Measurements from ENCODE around the gene CTTNBP2NL.
"Not testable (repeated sequence)": the region's sequence is repeated elsewhere in the genome, so short reads cannot be mapped to it uniquely, and the experiment has no call there.

The CTTNBP2NL gene

DNA sequence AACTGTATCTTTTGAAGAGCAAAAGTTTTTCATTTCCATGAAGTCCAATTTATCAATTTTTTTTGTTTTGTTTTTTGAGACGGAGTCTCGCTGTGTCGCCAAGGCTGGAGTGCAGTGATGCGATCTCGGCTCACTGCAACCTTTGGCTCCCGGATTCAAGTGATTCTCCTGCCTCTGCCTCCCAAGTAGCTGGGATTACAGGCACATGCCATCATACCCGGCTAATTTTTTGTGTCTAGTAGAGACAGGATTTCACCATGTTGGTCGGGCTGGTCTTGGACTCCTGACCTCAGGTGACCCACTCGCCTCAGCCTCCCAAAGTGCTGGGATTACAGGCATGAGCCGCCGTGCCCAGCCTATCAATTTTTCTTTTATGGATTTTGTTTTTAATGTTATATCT, 27.7 kb downstream of the CTTNBP2NL start:
- DNase-seq, result not testable (repeated sequence)

GRCh38 chr1:112429749-112430148, 33.7 kb downstream of the CTTNBP2NL start:
- DNase-seq, result no peak

GRCh38 chr1:112431038-112431437, 35.0 kb downstream of the CTTNBP2NL start:
- no peak for DNase-seq

GRCh38 chr1:112435448-112435847, 39.4 kb downstream of the CTTNBP2NL start:
- DNase-seq, result no peak

DNA sequence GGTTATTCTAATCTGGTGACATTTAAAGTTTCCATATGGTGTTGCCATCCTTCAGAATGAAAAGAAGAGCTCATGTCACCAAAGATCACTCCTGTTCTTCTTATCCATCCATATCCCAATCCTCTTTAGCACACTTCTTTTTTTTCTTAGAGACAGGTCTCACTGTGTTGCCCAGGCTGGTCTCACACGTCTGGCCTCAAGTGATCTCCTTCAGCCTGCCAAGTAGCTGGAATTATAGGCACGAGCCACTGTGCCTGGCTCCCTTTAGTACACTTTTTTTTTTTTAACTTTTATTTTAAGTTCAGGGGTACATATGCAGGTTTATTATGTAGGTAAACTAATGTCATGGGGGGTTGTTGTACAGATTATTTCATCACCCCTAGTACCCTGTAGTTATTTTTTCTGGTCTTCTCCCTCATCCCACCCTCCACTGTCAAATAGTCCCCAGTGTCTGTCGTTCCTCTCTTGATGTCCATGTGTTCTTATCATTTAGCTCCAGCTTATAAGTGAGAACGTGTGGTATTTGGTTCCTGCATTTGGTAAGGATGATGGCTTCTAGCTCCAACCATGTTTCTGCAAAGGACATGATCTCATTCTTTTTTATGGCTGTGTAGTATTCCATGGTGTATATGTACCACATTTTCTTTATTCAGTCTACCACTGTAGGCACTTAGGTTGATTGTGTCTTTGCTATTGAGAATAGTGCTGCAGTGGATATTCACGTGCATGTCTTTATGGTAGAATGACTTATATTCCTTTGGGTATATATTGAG, 40.6 kb downstream of the CTTNBP2NL start:
- DNase-seq, result no peak

DNA sequence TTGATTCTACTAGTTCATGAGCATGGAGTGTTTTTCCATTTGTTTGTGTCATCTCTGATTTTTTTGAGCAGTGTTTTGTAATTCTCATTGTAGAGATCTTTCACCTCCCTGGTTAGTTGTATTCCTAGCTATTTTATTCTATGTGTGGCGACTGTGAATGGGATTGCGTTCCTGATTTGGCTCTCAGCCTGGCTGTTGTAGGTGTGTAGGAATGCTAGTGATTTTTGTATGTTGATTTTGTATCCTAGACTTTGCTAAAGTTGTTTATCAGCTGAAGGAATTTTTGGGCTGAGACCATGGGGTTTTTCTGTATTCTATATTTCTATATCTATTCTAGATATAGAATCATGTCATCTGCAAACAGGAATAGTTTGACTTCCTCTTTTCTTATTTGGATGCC, 42.1 kb downstream of the CTTNBP2NL start:
- not testable (repeated sequence) for DNase-seq

DNA sequence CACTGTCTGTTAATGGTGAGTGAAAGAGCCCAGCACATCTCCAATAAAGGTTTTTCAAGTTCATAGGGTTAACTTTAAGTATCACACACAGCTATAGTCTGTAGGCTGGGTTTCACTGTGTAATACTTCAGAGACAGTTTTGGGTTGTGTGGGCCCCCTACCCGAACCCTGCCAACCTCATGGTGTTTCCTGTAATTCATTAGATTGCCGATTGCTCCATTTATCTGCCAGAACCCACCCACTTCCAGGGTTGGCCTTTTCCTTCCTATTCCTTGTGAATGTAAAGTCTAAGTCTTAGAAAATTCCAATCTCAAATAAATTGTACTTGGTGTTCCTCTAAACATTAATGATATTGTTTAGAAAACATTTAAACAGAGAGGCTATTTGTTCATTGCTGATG, 43.6 kb downstream of the CTTNBP2NL start:
- DNase-seq, result no peak

DNA sequence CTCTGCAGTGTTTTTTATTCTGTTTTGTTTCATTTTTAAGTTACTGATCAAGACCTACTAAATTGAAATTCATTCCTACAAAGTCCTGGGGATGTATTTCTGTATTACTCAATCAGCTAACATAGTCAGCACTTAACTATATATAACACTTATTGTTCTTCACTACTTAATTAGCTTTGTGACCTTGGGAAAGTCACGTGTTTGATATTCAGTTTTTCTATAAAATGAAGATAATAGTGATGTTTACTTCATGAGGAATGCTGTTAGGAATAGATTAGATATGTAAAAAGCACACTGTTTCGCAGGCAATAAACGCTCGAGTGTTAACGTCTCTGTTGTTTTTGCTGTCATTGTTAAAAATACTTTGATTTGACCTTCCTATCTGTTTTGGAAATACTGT, 44.6 kb downstream of the CTTNBP2NL start:
- DNase-seq, result no peak

DNA sequence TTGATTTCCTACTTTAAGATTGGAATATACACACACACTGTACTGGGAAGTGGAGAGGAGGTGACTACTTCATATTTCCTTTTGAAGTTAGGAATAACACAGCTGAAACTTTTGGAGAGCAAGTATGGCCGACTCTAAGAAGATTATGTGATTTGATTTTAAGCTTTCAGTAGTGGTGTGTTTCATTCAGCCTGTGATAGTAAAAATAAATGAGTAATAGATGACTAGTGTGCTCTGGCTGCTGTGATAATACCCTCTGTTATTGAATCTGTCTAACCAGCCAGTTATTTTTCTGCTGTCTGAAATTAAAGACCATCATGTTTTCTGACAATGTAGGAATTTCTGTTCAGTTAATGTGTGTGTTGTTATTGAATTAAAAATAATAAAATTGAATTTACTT, 48.3 kb downstream of the CTTNBP2NL start:
- no peak for DNase-seq

DNA sequence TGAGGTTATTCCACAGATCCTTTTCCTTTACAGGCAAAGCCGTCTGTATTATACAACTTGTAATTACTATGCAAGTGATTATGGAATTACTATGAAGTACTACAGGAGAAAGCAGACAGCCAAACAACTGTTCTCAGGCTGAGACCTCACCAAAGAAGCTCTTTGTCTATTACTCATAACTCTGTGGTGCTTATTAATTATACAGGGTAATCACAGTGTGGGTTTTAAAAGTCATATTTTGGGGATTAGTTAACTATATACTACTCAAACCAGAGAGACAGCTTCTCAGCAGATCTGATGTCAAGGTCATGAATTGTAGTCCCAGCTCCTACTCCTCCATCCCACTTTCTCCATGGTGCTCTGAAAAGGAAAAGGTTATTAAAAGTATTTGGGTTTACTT, 49.6 kb downstream of the CTTNBP2NL start:
- DNase-seq, result no peak

DNA sequence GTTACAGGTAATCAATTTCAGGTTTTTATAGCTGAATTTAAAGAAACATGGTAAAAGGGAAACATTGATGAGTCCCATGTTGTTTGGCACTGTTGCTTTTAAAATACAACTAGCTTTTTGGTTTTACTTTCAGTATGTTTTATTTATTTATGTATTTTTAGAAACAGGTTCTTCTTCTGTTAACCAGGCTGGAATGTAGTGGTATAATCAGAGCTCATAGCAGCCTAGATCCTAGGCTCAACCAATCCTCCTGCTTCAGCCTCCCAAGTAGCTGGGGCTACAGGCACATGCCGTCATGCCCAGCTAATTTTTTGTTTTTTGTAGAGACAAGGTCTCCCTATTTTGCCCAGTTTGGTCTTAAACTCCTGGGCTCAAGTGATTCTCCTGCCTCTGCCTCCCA, 50.4 kb downstream of the CTTNBP2NL start:
- DNase-seq, result no peak

DNA sequence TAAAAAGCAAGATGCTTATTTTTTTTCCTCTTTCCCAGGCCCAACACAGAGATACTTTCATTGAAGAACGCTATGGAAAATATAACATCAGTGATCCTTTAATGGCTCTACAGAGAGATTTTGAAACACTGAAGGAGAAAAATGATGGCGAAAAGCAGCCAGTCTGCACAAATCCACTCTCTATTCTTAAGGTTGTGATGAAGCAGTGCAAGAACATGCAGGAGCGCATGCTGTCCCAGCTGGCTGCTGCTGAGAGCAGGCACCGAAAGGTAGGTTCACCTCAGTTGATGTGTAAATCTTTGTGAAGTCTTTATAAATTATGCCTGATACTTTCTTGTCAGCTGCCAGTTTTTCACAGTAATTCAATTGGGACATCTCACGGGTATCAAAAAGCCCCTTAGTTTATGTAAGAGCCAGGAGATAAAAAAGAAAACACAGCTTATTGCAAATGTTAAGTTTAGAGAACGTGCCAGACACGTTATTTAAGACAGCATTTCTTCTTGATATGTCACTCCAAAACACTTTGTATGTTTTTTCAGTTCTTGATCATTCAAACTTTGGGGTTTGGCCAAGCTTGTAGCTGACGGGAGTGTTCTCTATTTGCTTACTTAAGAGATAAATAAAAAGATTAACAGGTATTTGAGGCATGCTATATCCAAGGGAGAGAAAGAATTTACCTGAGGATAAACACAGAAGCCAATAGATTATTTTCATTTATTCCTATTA, 53.1 kb downstream of the CTTNBP2NL start:
- no peak for DNase-seq

GRCh38 chr1:112449630-112449983, 53.6 kb downstream of the CTTNBP2NL start:
- DNase-seq, result no peak

DNA sequence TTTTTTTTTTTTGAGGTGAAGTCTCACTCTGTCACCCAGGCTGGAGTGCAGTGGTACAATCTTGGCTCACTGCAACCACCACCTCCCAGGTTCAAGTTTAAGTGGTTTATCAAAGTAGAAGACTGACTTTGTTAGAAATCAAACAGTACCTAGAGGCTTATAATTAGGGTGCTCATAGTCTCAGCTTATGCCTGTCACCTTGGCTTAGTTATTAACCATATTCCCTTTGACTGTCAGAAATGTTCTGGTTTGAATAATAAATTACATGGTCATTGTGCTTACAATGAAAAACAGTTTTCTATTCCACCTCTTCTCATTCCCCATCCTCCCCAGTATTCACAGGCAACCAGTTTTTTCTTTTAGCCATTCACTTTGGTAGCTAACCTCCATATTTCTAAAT, 54.8 kb downstream of the CTTNBP2NL start:
- no peak for DNase-seq

GRCh38 chr1:112451301-112451700, 55.3 kb downstream of the CTTNBP2NL start:
- not testable (repeated sequence) for DNase-seq

GRCh38 chr1:112453876-112454275, 57.9 kb downstream of the CTTNBP2NL start:
- DNase-seq, result no peak

DNA sequence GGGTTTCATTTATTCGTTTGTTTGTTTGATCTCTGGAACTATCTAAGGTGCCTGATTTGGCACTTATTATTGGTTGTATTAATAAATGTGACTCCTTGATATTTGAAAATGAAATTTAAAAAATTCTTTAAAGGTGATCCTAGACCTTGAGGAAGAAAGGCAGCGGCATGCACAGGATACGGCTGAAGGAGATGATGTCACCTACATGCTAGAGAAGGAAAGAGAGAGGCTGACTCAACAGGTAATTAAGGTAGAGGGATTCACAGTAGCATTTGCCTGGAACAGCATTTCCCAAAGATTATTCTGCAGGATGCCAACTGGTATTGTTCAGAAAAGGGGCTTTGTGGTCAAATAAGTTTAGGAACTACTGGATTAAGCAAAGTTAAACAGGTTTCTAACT, 58.3 kb downstream of the CTTNBP2NL start:
- no peak for DNase-seq

- DNase-seq, result no peak
These were observed 61.2 kb downstream of the CTTNBP2NL start for GRCh38 chr1:112457241-112457640.

DNA sequence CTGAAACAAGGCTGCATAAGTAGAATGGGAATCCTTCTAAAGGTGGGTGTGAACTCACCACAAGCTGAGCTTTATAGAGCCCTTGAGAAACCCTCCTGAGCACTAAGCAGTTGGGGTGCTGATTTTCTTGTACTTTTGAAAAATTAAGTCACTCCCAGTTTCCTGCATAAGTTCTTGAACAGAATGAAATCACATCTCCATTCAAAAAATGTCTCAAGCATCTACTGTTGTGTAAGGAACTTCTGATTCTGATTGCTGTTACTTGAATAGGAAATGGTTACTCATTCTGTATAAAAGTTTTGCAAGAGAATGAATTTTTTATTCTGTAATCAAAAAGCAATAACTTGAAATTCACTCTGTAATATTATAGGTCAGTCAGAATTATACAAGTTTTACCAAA, 61.9 kb downstream of the CTTNBP2NL start:
- no peak for DNase-seq

DNA sequence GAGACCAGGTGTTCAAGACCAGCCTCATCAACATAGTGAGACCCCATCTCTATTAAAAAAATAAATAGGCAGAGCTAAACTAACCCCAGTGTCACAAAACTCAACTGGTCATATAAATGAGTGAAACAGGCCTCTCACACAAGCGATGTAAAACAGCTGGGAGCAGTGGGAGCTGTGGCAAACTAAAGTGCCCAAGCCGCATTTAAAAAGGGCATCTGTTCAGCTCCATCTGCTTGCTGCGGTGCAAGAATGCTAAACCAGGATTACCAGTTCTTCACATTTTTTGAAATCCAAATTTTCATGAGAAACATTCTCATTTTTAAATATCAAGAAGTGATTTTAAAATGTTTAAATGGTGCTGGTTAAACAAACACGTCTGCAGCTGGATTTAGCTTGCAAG, 62.7 kb downstream of the CTTNBP2NL start:
- DNase-seq, result no peak

DNA sequence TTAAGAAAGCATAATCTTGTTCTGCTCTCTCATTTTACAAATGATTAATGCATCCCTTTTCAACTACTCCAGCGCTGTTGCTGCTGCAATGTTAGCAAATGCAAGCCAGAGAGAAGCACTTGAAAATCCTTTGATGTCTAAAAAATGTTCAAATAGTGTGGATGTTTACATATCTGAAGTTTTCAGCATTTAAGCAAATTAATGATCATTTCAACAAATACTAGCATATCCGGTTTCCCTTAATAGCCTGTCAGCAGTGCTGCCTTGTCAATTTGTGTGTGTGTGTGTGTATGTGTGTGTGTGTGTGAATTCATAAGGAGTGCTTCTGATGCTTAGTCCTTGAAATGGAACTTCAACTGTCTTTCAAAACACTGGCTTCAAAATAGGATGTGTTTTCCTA, 64.6 kb downstream of the CTTNBP2NL start:
- no peak for DNase-seq

GRCh38 chr1:112461200-112461871, 65.3 kb downstream of the CTTNBP2NL start:
- DNase-seq, result no peak

- no peak for DNase-seq
These were observed 66.9 kb downstream of the CTTNBP2NL start for GRCh38 chr1:112462953-112463279.

DNA sequence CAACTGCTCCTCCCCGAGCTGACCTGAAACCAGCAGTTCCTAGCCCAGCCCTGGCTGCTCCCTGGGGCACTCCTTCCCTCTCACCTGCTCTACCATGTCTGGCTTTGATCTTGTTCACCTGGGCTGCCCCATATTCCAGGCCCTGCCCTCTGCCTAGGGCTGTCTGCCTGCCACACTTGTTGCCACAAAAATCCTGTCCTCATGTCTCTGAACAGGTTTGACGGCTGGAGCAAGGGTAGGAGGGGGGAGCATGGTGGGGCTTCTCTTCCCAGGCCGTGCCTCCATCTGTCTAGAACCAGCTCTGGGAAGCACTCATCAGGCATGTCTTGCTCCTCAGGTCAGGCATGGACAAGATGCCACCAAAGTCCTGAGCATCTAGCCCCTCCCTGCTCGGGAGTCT, 68.5 kb downstream of the CTTNBP2NL start:
- DNase-seq, result no peak

Data from NCI-H526 (cell line).